Measurements from ENCODE around the gene MYO5A. TPM values are rescaled to one million over a fixed set of nuclear protein-coding genes. Genes with fewer than 3 reads are reported as not detected.

The MYO5A gene
- total and polyA plus RNA-seq, 2 donors (not counting 3 experiments of a cell fraction or from before 2014, with no cell fraction given) = 31.9 to 91.9 TPM

- Histone ChIP-seq H2AFZ (ENCODE audit: low read depth, low read length) (no peak overlapping the region), H3K79me2 (ENCODE audit: control insufficient read depth, insufficient read depth, low read length) (no peaks in the 10 kb centered on the region), H3K27me3 (ENCODE audit: control insufficient read depth in 2 of 2, insufficient read depth in 2 of 2, low read length in 2 of 2) (no peaks in the 10 kb centered on the region), H4K20me1 (replicated peaks; ENCODE audit: control insufficient read depth, extremely low read depth, insufficient read depth, low read length) (no peaks in the 10 kb centered on the region), H3K27ac (ENCODE audit: insufficient read depth, low read depth, low read length) (no peak overlapping the region), H3K9me3 (replicated peaks; ENCODE audit: control insufficient read depth, insufficient read depth, low read length) (no peaks in the 10 kb centered on the region), H3K4me2 (ENCODE audit: insufficient read depth, low read length) (no peak overlapping the region), H3K36me3 (ENCODE audit: control insufficient read depth in 2 of 2, extremely low read depth in 1 of 2, insufficient read depth in 2 of 2, low read length in 2 of 2) (peaks cover 4 to 20% of the 10 kb centered on the region in 2 experiments), H3K4me1 (ENCODE audit: control insufficient read depth, extremely low read depth, insufficient read depth, low read length) (no peaks in the 10 kb centered on the region), H3K9me1 (replicated peaks; ENCODE audit: control insufficient read depth, extremely low read depth, insufficient read depth, low read length) (no peaks in the 10 kb centered on the region), H3K4me3 (replicated peaks in 1 of 3; ENCODE audit: insufficient read depth in 1 of 3, low read depth in 1 of 3, low read length in 3 of 3) (no peak overlapping the region), H3K9ac (replicated peaks; ENCODE audit: extremely low read depth, insufficient read depth, low read length) (no peak overlapping the region)
- TF ChIP-seq EZH2 (IDR thresholded peaks at IDR 0.05; ENCODE audit: borderline replicate concordance, low read depth, low read length, severe bottlenecking) (no peak), JUN (IDR thresholded peaks at IDR 0.05; ENCODE audit: borderline replicate concordance, insufficient read depth, insufficient read length, low read depth) (no peak), POLR2AphosphoS5 (IDR thresholded peaks at IDR 0.05; ENCODE audit: insufficient read depth, low read depth, low read length) (no peak), MYC (IDR thresholded peaks at IDR 0.05; ENCODE audit: low read depth, low read length) (no peak), CTCF (IDR thresholded peaks at IDR 0.05; ENCODE audit: extremely low read depth in 1 of 2, insufficient read depth in 1 of 2, low read depth in 1 of 2, low read length in 2 of 2) (no peak), MAX (IDR thresholded peaks at IDR 0.05; ENCODE audit: insufficient read depth, insufficient read length) (no peak), FOS (IDR thresholded peaks at IDR 0.05; ENCODE audit: borderline replicate concordance, insufficient read depth, low read length) (no peak), GATA2 (IDR thresholded peaks at IDR 0.05; ENCODE audit: insufficient read depth, insufficient read length, low read depth, low read length) (no peak), POLR2A (IDR thresholded peaks at IDR 0.05; ENCODE audit: low read depth, low read length) (no peak)
- no peak for FAIRE-seq
- ChIA-PET POLR2A (no interaction called here), CTCF (interaction anchor here (1.5 to 1.6 kb wide), 3 partner anchors 11 to 112 kb away, joined by 4 to 5 read pairs (median 5); no protein-coding TSS in a partner anchor)
- intact Hi-C loops (cut with micrococcal nuclease) (no loop called here), dilution Hi-C loops (cut with MboI; ENCODE audit: extremely low pct_ligation_motif_present, low sequenced_read_pairs) (no loop called here)
- no TSS peak for BruUV-seq (replicated peaks)
- no peak for DNase-seq (ENCODE audit: low read depth, low spot score)
Measured at GRCh38 chr15:52369030-52369429, 159.7 kb downstream of the MYO5A start.

Data from endothelial cell of umbilical vein (primary cell).